Panc1 (cell line): ENCODE measurements around the gene PSME1. TPM values are rescaled to one million over a fixed set of nuclear protein-coding genes. Genes with fewer than 3 reads are reported as not detected.

Source experiments
- ATAC-seq: fragments of 200-7000 bp; cut with Tn5 transposase; 2 replicates; pipeline ENCODE4 v1.9.1; 2020; ENCODE audit warnings: mild to moderate bottlenecking, moderate library complexity
- BruUV-seq: library from RNA; stranded (reverse); fragments of 400-500 nt; replicated peaks from 2 replicates; lab custom pipeline; 2021; lab: Mats Ljungman, UMichigan
- CTCF ChIA-PET: fragments of 300-600 bp; sonication (Branson Sonifier 250); formaldehyde crosslinking; loops from one replicate; lab custom pipeline; 2022; ENCODE audit warnings: antibody characterized with exemption; lab: Charles Lee
- POLR2A ChIA-PET: fragments of 300-600 bp; sonication (Branson Sonifier 250); formaldehyde crosslinking; loops from one replicate; lab custom pipeline; 2022; ENCODE audit warnings: antibody characterized with exemption; lab: Charles Lee
- DNase-seq: peaks from one replicate; pipeline ENCODE4 v3.0.0-alpha.2; 2010; ENCODE audit warnings: low read depth, low spot score
- H3K27ac ChIP-seq: 2 replicates; pipeline ENCODE4 v1.5.1; 2011; ENCODE audit warnings: mild to moderate bottlenecking, low read length, inconsistent platforms
- H3K27me3 ChIP-seq: fragments of 200-500 bp; sonication (Bioruptor generic); 2 replicates; pipeline ENCODE4 v1.6.0; 2014; ENCODE audit warnings: low read length, inconsistent platforms; ENCODE audit not compliant: control insufficient read depth, insufficient read depth
- H3K36me3 ChIP-seq: fragments of 200-500 bp; sonication (Bioruptor generic); 2 replicates; pipeline ENCODE4 v1.5.1; 2014; ENCODE audit warnings: inconsistent platforms, mild to moderate bottlenecking, low read length, moderate library complexity; ENCODE audit not compliant: control insufficient read depth, insufficient read depth
- H3K4me1 ChIP-seq: 2 replicates; pipeline ENCODE4 v1.5.1; 2011; ENCODE audit warnings: inconsistent platforms, mild to moderate bottlenecking, low read length, moderate library complexity; ENCODE audit not compliant: control insufficient read depth, insufficient read depth
- H3K4me3 ChIP-seq, 2 experiments: 2 replicates each; pipeline ENCODE4 v1.5.1; 2011 to 2012; ENCODE audit warnings: low read depth in 2 of 2, low read length in 2 of 2, mild to moderate bottlenecking in 2 of 2, inconsistent platforms in 1 of 2, moderate library complexity in 1 of 2
- H3K9me3 ChIP-seq: fragments of 200-500 bp; sonication (Bioruptor generic); 2 replicates; pipeline ENCODE4 v1.5.1; 2014; ENCODE audit warnings: low read depth, mild to moderate bottlenecking, inconsistent platforms, low read length, moderate library complexity; ENCODE audit not compliant: control insufficient read depth, insufficient read depth
- POLR2AphosphoS5 ChIP-seq: IDR thresholded peaks from 2 replicates; pipeline ENCODE4 v1.6.1; 2012; ENCODE audit warnings: mild to moderate bottlenecking, low read depth, low read length, moderate library complexity
- REST ChIP-seq, 2 experiments: IDR thresholded peaks; 2 replicates each; pipeline ENCODE4 v1.6.1; 2011 to 2012; ENCODE audit warnings: low read depth in 2 of 2, control low read depth in 1 of 2, low read length in 1 of 2, mild to moderate bottlenecking in 1 of 2, moderate library complexity in 1 of 2; ENCODE audit not compliant: insufficient read depth in 1 of 2
- SIN3A ChIP-seq: IDR thresholded peaks from 2 replicates; pipeline ENCODE4 v1.6.1; 2012; ENCODE audit warnings: low read depth, mild to moderate bottlenecking, low read length, moderate library complexity, borderline replicate concordance; ENCODE audit not compliant: insufficient read depth
- TCF7L2 ChIP-seq: IDR thresholded peaks from 2 replicates; pipeline ENCODE4 v1.6.1; 2011; ENCODE audit warnings: mild to moderate bottlenecking, low read depth, low read length, inconsistent platforms
- in situ Hi-C: cut with HindIII; loops from 2 replicates; pipeline ENCODE4 v1.10.0; 2016; ENCODE audit warnings: low sequenced_read_pairs, low pct_unique_long_range_greater_than_20kb
- intact Hi-C: fragments of 100-400 bp; cut with micrococcal nuclease; formaldehyde crosslinking; loops from one replicate; pipeline ENCODE4 v1.10.0; 2022; ENCODE audit not compliant: unreplicated experiment
- total RNA-seq: library from RNA; stranded (reverse); gene quantifications from one replicate; pipeline ENCODE4 v1.2.1, GENCODE V29; 2021; ENCODE audit not compliant: unreplicated experiment
- TF ChIP-seq, protein P1 (sequence below): fragments of 450-650 bp; IDR thresholded peaks from 2 replicates; pipeline ENCODE4 v1.5.1; 2017; ENCODE audit warnings: mild to moderate bottlenecking

Gene PSME1
- total RNA-seq, 1 experiment from 2014 or later = 130 TPM

DNA sequence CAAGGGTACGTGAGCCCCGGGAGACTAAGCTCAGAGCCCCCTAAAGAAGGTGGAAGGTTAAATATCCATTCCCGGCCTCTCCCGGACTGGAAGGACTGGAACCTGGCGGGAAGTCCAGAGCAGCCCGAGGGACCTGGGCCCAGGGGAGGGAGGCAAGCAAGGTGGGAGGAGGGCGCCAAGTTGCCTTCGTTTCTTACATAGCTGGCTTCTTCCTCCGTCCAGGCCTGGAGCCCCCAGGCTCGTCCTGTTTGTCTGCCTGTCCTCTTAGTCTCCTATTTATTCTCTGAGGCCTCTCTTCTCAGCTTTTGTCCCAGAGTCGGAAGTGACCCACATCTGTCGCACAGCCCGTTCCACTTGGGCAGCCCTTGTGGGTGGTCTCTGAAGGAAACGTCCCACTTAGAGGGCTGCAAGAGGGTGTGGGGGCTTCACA is 41.1 kb upstream of the PSME1 start:
- Histone ChIP-seq H3K27ac (peak overlapping the region; percentile 85), H3K27me3 (no peaks in the 10 kb centered on the region), H3K36me3 (no peaks in the 10 kb centered on the region; the same call in 1 of the 2 replicates), H3K9me3 (no peaks in the 10 kb centered on the region), H3K4me1 (peaks cover 5% of the 10 kb centered on the region; the same call in 1 of the 2 replicates), H3K4me3 (peak overlapping the region; percentile 84 to 93)
- intact Hi-C loops = no loop called here
- BruUV-seq = no TSS peak
- ATAC-seq = peak; percentile 15
- TF ChIP-seq SIN3A = no peak
- no peak for TF ChIP-seq TCF7L2
- TF ChIP-seq POLR2AphosphoS5 = no peak
- TF ChIP-seq, protein P1, sequence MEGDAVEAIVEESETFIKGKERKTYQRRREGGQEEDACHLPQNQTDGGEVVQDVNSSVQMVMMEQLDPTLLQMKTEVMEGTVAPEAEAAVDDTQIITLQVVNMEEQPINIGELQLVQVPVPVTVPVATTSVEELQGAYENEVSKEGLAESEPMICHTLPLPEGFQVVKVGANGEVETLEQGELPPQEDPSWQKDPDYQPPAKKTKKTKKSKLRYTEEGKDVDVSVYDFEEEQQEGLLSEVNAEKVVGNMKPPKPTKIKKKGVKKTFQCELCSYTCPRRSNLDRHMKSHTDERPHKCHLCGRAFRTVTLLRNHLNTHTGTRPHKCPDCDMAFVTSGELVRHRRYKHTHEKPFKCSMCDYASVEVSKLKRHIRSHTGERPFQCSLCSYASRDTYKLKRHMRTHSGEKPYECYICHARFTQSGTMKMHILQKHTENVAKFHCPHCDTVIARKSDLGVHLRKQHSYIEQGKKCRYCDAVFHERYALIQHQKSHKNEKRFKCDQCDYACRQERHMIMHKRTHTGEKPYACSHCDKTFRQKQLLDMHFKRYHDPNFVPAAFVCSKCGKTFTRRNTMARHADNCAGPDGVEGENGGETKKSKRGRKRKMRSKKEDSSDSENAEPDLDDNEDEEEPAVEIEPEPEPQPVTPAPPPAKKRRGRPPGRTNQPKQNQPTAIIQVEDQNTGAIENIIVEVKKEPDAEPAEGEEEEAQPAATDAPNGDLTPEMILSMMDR = no peak
- TF ChIP-seq REST (IDR thresholded peaks at IDR 0.05; ENCODE audit: insufficient read depth in 1 of 2, low read depth in 2 of 2, low read length in 1 of 2) = no peak
- in situ Hi-C loops = no loop called here
- ChIA-PET POLR2A (interaction anchor here (0.5 kb wide), 1 partner anchor 507 kb away, joined by 6 read pairs; no protein-coding TSS in a partner anchor), CTCF (interaction anchor here (0.7 kb wide), 1 partner anchor 37 kb away, joined by 3 read pairs; no protein-coding TSS in a partner anchor)
- no peak for DNase-seq

GRCh38 chr14:24095271-24096068 is 40.5 kb upstream of the PSME1 start:
- DNase-seq (no peak), ATAC-seq (no peak)
- Histone ChIP-seq H3K4me3 (peak overlapping the region; percentile 84 to 93), H3K4me1 (peaks cover 5% of the 10 kb centered on the region; the same call in 1 of the 2 replicates), H3K9me3 (no peaks in the 10 kb centered on the region), H3K27me3 (no peaks in the 10 kb centered on the region), H3K27ac (peak overlapping the region; percentile 85), H3K36me3 (no peaks in the 10 kb centered on the region; the same call in 1 of the 2 replicates)
- BruUV-seq = TSS peak; percentile 79
- ChIA-PET POLR2A (interaction anchor here (0.5 kb wide), 1 partner anchor 508 kb away, joined by 6 read pairs; no protein-coding TSS in a partner anchor), CTCF (no interaction called here)
- in situ Hi-C loops = no loop called here
- TF ChIP-seq TCF7L2 (no peak), SIN3A (no peak)
- intact Hi-C loops = no loop called here
